Neural cell (in vitro differentiated cells): ENCODE data around the gene CDH12. TPM values are rescaled to one million over a fixed set of nuclear protein-coding genes. Genes with fewer than 3 reads are reported as not detected.

Source experiments
- H2AFZ ChIP-seq: fragments of 200-600, 300-800 bp; sonication (generic), shearing (Covaris generic); 2 replicates; pipeline ENCODE4 v1.6.0; 2014; ENCODE audit warnings: low read depth, mild to moderate bottlenecking, antibody characterized with exemption, low read length, moderate library complexity
- H3F3A ChIP-seq: fragments of 200-600 bp; shearing (Covaris generic); 2 replicates; pipeline ENCODE4 v1.6.1; 2016; ENCODE audit warnings: mild to moderate bottlenecking, moderate library complexity, mixed read lengths, antibody characterized with exemption, low read length; ENCODE audit not compliant: insufficient read depth, poor library complexity, severe bottlenecking
- H3K27ac ChIP-seq: fragments of 200-600, 300-800 bp; sonication (generic), shearing (Covaris generic); 2 replicates; pipeline ENCODE4 v1.5.1; 2014; ENCODE audit warnings: mild to moderate bottlenecking, low read length, moderate library complexity
- H3K27me3 ChIP-seq: fragments of 300-800, 200-600 bp; sonication (generic), shearing (Covaris generic); 2 replicates; pipeline ENCODE4 v1.6.0; 2014; ENCODE audit warnings: mild to moderate bottlenecking, low read depth, low read length, moderate library complexity; ENCODE audit not compliant: insufficient read depth
- H3K36me3 ChIP-seq: fragments of 300-800, 200-600 bp; sonication (generic), shearing (Covaris generic); 2 replicates; pipeline ENCODE4 v1.5.1; 2014; ENCODE audit warnings: mild to moderate bottlenecking, antibody characterized with exemption, low read length, moderate library complexity; ENCODE audit not compliant: insufficient read depth
- H3K4me2 ChIP-seq: fragments of 300-800, 200-600 bp; sonication (generic), shearing (Covaris generic); 2 replicates; pipeline ENCODE4 v1.6.0; 2014; ENCODE audit warnings: mild to moderate bottlenecking, low read length
- H3K4me3 ChIP-seq: fragments of 300-800, 200-600 bp; sonication (generic), shearing (Covaris generic); 2 replicates; pipeline ENCODE4 v1.5.1; 2014; ENCODE audit warnings: mild to moderate bottlenecking, low read length, moderate library complexity
- H3K79me2 ChIP-seq: fragments of 200-600 bp; shearing (Covaris generic); replicated peaks from 2 replicates; pipeline ENCODE4 v1.6.0; 2014; ENCODE audit warnings: mild to moderate bottlenecking, low read length, moderate library complexity; ENCODE audit not compliant: insufficient read depth
- H3K9ac ChIP-seq: fragments of 300-800, 200-600 bp; sonication (generic), shearing (Covaris generic); 2 replicates; pipeline ENCODE4 v1.6.1; 2016; ENCODE audit warnings: mild to moderate bottlenecking, low read length, mixed read lengths
- H3K9me2 ChIP-seq: fragments of 200-600 bp; shearing (Covaris generic); 2 replicates; pipeline ENCODE4 v1.6.1; 2016; ENCODE audit warnings: mild to moderate bottlenecking, low read length, mixed read lengths; ENCODE audit not compliant: insufficient read depth
- H3K9me3 ChIP-seq: fragments of 200-600, 300-800 bp; sonication (generic), shearing (Covaris generic); 2 replicates; pipeline ENCODE4 v1.6.1; 2016; ENCODE audit warnings: mild to moderate bottlenecking, mixed run types, low read length, moderate library complexity, mixed read lengths
- H4K20me1 ChIP-seq: fragments of 200-600 bp; shearing (Covaris generic); 2 replicates; pipeline ENCODE4 v1.6.1; 2016; ENCODE audit warnings: mild to moderate bottlenecking, mixed run types; ENCODE audit not compliant: insufficient read depth
- CTCF ChIP-seq: fragments of 450-650 bp; IDR thresholded peaks from 2 replicates; pipeline ENCODE4 v1.5.1; 2014; ENCODE audit warnings: antibody characterized with exemption, mild to moderate bottlenecking, moderate library complexity; ENCODE audit not compliant: poor library complexity, severe bottlenecking
- EP300 ChIP-seq: fragments of 450-650 bp; conservative IDR thresholded peaks from 2 replicates; pipeline ENCODE4 v1.6.1; 2014; ENCODE audit warnings: antibody characterized with exemption, mild to moderate bottlenecking, moderate library complexity; ENCODE audit not compliant: poor library complexity, severe bottlenecking
- EZH2 ChIP-seq: fragments of 200-600, 300-800 bp; shearing (Covaris generic), sonication (generic); IDR thresholded peaks from 2 replicates; pipeline ENCODE4 v1.6.1; 2014; ENCODE audit warnings: antibody characterized with exemption, low read length, borderline replicate concordance, mild to moderate bottlenecking; ENCODE audit not compliant: insufficient read depth, poor library complexity, severe bottlenecking
- MXI1 ChIP-seq: fragments of 450-650 bp; conservative IDR thresholded peaks from 2 replicates; pipeline ENCODE4 v1.6.1; 2014; ENCODE audit warnings: antibody characterized with exemption, mild to moderate bottlenecking; ENCODE audit not compliant: poor library complexity, severe bottlenecking
- POLR2AphosphoS5 ChIP-seq: IDR thresholded peaks from 2 replicates; pipeline ENCODE4 v1.6.1; 2012
- RAD21 ChIP-seq: fragments of 450-650 bp; conservative IDR thresholded peaks from 2 replicates; pipeline ENCODE4 v1.6.1; 2014; ENCODE audit warnings: antibody characterized with exemption, mild to moderate bottlenecking, moderate library complexity
- REST ChIP-seq: IDR thresholded peaks from 2 replicates; pipeline ENCODE4 v1.6.1; 2012; ENCODE audit warnings: borderline replicate concordance
- SMC3 ChIP-seq: fragments of 450-650 bp; conservative IDR thresholded peaks from 2 replicates; pipeline ENCODE4 v1.6.1; 2014; ENCODE audit warnings: antibody characterized with exemption, mild to moderate bottlenecking, moderate library complexity; ENCODE audit not compliant: poor library complexity
- TAF1 ChIP-seq: IDR thresholded peaks from 2 replicates; pipeline ENCODE4 v1.6.1; 2012; ENCODE audit warnings: low read depth
- polyA plus RNA-seq: library from polyadenylated mRNA; depleted of rRNA; stranded (reverse); fragments of >200 nt; gene quantifications from 2 replicates; pipeline ENCODE4 v1.2.3, GENCODE V29; 2014

Gene CDH12
- polyA plus RNA-seq, 1 donor from 2014 or later = 2.1 TPM

GRCh38 chr5:21919414-21920022, 933.6 kb downstream of the CDH12 start:
- Histone ChIP-seq H3K4me3 (no peak overlapping the region), H3K27ac (no peak overlapping the region), H2AFZ (no peak overlapping the region), H3K79me2 (no peaks in the 10 kb centered on the region), H3K9me3 (no peaks in the 10 kb centered on the region), H3F3A (no peaks in the 10 kb centered on the region), H3K27me3 (no peaks in the 10 kb centered on the region), H3K36me3 (no peaks in the 10 kb centered on the region), H3K4me2 (no peak overlapping the region), H4K20me1 (no peaks in the 10 kb centered on the region), H3K9me2 (no peaks in the 10 kb centered on the region), H3K9ac (no peak overlapping the region)
- TF ChIP-seq POLR2AphosphoS5 (no peak), REST (no peak), EZH2 (no peak), TAF1 (no peak), RAD21 (peak; percentile 93), CTCF (peak; percentile 85), SMC3 (peak; percentile 86), MXI1 (no peak), EP300 (no peak)

- Histone ChIP-seq H3F3A (no peaks in the 10 kb centered on the region), H3K9ac (no peak overlapping the region), H3K27me3 (no peaks in the 10 kb centered on the region), H3K27ac (no peak overlapping the region), H3K36me3 (no peaks in the 10 kb centered on the region), H3K4me2 (no peak overlapping the region), H3K4me3 (no peak overlapping the region), H3K79me2 (no peaks in the 10 kb centered on the region), H3K9me2 (no peaks in the 10 kb centered on the region), H4K20me1 (no peaks in the 10 kb centered on the region), H2AFZ (no peak overlapping the region), H3K9me3 (no peaks in the 10 kb centered on the region)
- TF ChIP-seq MXI1 (no peak), REST (no peak), TAF1 (no peak), EP300 (no peak), POLR2AphosphoS5 (no peak), EZH2 (no peak), CTCF (no peak), RAD21 (no peak), SMC3 (no peak)
Observed at GRCh38 chr5:21918451-21918850, 934.7 kb downstream of the CDH12 start.
